PC-9 (cell line): ENCODE data around the gene KRTAP10-7.

Source experiments
- CTCF ChIP-seq: fragments of 200-600 bp; sonication (generic); conservative IDR thresholded peaks from 2 replicates; pipeline ENCODE4 v1.6.1; 2017; ENCODE audit warnings: mixed run types, antibody characterized with exemption, mild to moderate bottlenecking, moderate library complexity
- EZH2 ChIP-seq: fragments of 200-600 bp; sonication (generic); IDR thresholded peaks from 2 replicates; pipeline ENCODE4 v1.8.0; 2017; ENCODE audit warnings: antibody characterized with exemption, low read depth

GRCh38 chr21:44564099-44564498 lies 36.3 kb upstream of the KRTAP10-7 start:
- TF ChIP-seq CTCF (no peak), EZH2 (no peak)
